ENCODE data around the gene MYCBPAP.
A peak's percentile ranks its signal among the peaks of the same experiment; 100 is the strongest.

The MYCBPAP gene

GRCh38 chr17:50507871-50508572, at the start of gene MYCBPAP:
Gene MYCBPAP, plus strand, starts transcription at chr17:50508439. Its CDS starts 236 bp downstream, at chr17:50508675.
- DNase-seq (ENCODE audit: low read depth in 3 of 3): peak; percentile 57 to 71 (median 63)

- DNase-seq (ENCODE audit: low read depth in 3 of 3): no peak
Observed at GRCh38 chr17:50458701-50459676, 49.2 kb upstream of the MYCBPAP start.

- no peak for DNase-seq (ENCODE audit: low read depth in 3 of 3)
Observed at GRCh38 chr17:50459756-50460155, 48.5 kb upstream of the MYCBPAP start.

GRCh38 chr17:50460831-50461526, 47.3 kb upstream of the MYCBPAP start:
- no peak for DNase-seq (ENCODE audit: low read depth in 3 of 3)

GRCh38 chr17:50461550-50462132, 46.6 kb upstream of the MYCBPAP start:
- DNase-seq (ENCODE audit: low read depth in 3 of 3): no peak

- no peak for DNase-seq (ENCODE audit: low read depth in 3 of 3)
Observed at GRCh38 chr17:50462446-50462845, 45.8 kb upstream of the MYCBPAP start.

- DNase-seq (ENCODE audit: low read depth in 3 of 3): no peak
Observed at GRCh38 chr17:50464121-50464520, 44.1 kb upstream of the MYCBPAP start.

- no peak for DNase-seq (ENCODE audit: low read depth in 3 of 3)
Observed at GRCh38 chr17:50464736-50465135, 43.5 kb upstream of the MYCBPAP start.

GRCh38 chr17:50465171-50465570, 43.1 kb upstream of the MYCBPAP start:
- no peak for DNase-seq (ENCODE audit: low read depth in 3 of 3)

GRCh38 chr17:50465635-50466034, 42.6 kb upstream of the MYCBPAP start:
- no peak for DNase-seq (ENCODE audit: low read depth in 3 of 3)

- DNase-seq (ENCODE audit: low read depth in 3 of 3): no peak
Observed at GRCh38 chr17:50466371-50467113, 41.7 kb upstream of the MYCBPAP start.

- no peak for DNase-seq (ENCODE audit: low read depth in 3 of 3)
Observed at GRCh38 chr17:50467114-50467854, 41.0 kb upstream of the MYCBPAP start.

- no peak for DNase-seq (ENCODE audit: low read depth in 3 of 3)
Observed at GRCh38 chr17:50467855-50468303, 40.4 kb upstream of the MYCBPAP start.

GRCh38 chr17:50468304-50469207, 39.7 kb upstream of the MYCBPAP start, which contains the start of gene CHAD:
Gene CHAD, minus strand, starts transcription at chr17:50468880. Its CDS starts 67 bp downstream, at chr17:50468813.
- no peak for DNase-seq (ENCODE audit: low read depth in 3 of 3)

- no peak for DNase-seq (ENCODE audit: low read depth in 3 of 3)
Observed at GRCh38 chr17:50469208-50469605, 39.0 kb upstream of the MYCBPAP start.

- no peak for DNase-seq (ENCODE audit: low read depth in 3 of 3)
Observed at GRCh38 chr17:50469671-50470305, 38.5 kb upstream of the MYCBPAP start.

- DNase-seq (ENCODE audit: low read depth in 3 of 3): no peak
Observed at GRCh38 chr17:50470426-50470825, 37.8 kb upstream of the MYCBPAP start.

Data from stimulated activated CD4-positive, alpha-beta T cell treated with anti-CD3 and anti-CD28 coated beads, TNF-alpha, amount 100 ng/mL, for 48 hours (primary cell).